HEK293 (cell line): Measurements from ENCODE around the gene BTBD2.

Experiments used
- BCL11A ChIP-seq: fragments of 450-650 bp; formaldehyde crosslinking; IDR thresholded peaks from 2 replicates; pipeline ENCODE4 v1.5.1; 2016; ENCODE audit warnings: low read depth, missing biosample characterization, missing genetic modification characterization
- ZFP37 ChIP-seq: fragments of 450-650 bp; formaldehyde crosslinking; IDR thresholded peaks from 2 replicates; pipeline ENCODE4 v1.5.1; 2016; ENCODE audit warnings: missing biosample characterization, missing genetic modification characterization
- ZNF426 ChIP-seq: fragments of 450-650 bp; formaldehyde crosslinking; IDR thresholded peaks from 2 replicates; pipeline ENCODE4 v1.5.1; 2017; ENCODE audit warnings: missing biosample characterization, missing genetic modification characterization, mild to moderate bottlenecking, inconsistent platforms, moderate library complexity
- TF ChIP-seq, protein P1 (sequence below): fragments of 450-650 bp; formaldehyde crosslinking; IDR thresholded peaks from 2 replicates; pipeline ENCODE4 v1.5.1; 2016; ENCODE audit warnings: missing biosample characterization, missing genetic modification characterization

DNA sequence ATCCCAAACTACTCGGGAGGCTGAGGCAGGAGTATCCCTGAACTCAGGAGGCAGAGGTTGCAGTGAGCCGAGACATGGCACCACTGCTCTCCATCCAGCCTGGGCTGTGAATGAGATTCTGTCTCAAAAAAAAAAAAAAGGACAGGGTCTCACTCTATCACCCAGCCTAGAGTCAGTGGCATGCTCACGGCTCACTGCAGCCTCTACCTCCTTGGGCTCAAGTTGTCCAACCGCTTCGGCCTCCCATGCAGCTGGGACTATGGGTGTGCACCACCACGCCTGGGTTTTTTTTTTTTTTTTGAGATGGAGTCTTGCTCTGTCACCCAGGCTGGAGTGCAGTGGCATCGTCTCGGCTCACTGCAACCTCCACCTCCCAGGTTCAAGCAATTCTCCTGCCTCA, 20.9 kb upstream of the BTBD2 start:
- TF ChIP-seq ZFP37 (tag by site-specific recombination) (no peak), BCL11A (no peak), ZNF426 (tag by site-specific recombination) (no peak)
- TF ChIP-seq, protein P1, sequence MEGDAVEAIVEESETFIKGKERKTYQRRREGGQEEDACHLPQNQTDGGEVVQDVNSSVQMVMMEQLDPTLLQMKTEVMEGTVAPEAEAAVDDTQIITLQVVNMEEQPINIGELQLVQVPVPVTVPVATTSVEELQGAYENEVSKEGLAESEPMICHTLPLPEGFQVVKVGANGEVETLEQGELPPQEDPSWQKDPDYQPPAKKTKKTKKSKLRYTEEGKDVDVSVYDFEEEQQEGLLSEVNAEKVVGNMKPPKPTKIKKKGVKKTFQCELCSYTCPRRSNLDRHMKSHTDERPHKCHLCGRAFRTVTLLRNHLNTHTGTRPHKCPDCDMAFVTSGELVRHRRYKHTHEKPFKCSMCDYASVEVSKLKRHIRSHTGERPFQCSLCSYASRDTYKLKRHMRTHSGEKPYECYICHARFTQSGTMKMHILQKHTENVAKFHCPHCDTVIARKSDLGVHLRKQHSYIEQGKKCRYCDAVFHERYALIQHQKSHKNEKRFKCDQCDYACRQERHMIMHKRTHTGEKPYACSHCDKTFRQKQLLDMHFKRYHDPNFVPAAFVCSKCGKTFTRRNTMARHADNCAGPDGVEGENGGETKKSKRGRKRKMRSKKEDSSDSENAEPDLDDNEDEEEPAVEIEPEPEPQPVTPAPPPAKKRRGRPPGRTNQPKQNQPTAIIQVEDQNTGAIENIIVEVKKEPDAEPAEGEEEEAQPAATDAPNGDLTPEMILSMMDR (tag by site-specific recombination) = no peak
